Esophagus (tissue), 2 donors: ENCODE results near the gene HYOU1. TPM values are rescaled to one million over a fixed set of nuclear protein-coding genes. Genes with fewer than 3 reads are reported as not detected.
"Not testable (repeated sequence)": the region's sequence is repeated elsewhere in the genome, so short reads cannot be mapped to it uniquely, and the experiment has no call there.

Experiments used
- H3K27ac ChIP-seq, 2 donors: one replicate each; pipeline ENCODE4 v1.5.1; 2013; ENCODE audit warnings: low read depth in 2 of 2, mild to moderate bottlenecking in 2 of 2, inconsistent platforms in 1 of 2, low read length in 1 of 2, moderate library complexity in 1 of 2
- H3K27me3 ChIP-seq, 2 donors: one replicate each; pipeline ENCODE4 v1.6.1; 2013; ENCODE audit warnings: low read length in 2 of 2, control low read depth in 1 of 2, mild to moderate bottlenecking in 1 of 2; ENCODE audit not compliant: insufficient read depth in 2 of 2, control insufficient read depth in 1 of 2
- H3K36me3 ChIP-seq, 2 donors: one replicate each; pipeline ENCODE4 v1.6.1; 2013; ENCODE audit warnings: low read length in 1 of 2; ENCODE audit not compliant: control insufficient read depth in 2 of 2, insufficient read depth in 2 of 2
- H3K4me1 ChIP-seq, 2 donors: one replicate each; pipeline ENCODE4 v1.6.1; 2013; ENCODE audit warnings: low read length in 1 of 2; ENCODE audit not compliant: control insufficient read depth in 2 of 2, insufficient read depth in 2 of 2
- H3K4me3 ChIP-seq, 2 donors: one replicate each; pipeline ENCODE4 v1.5.1; 2013; ENCODE audit warnings: low read length in 2 of 2, mild to moderate bottlenecking in 2 of 2, low read depth in 1 of 2, moderate library complexity in 1 of 2
- H3K9me3 ChIP-seq, 2 donors: one replicate each; pipeline ENCODE4 v1.6.1; 2013; ENCODE audit warnings: mild to moderate bottlenecking in 2 of 2, low read depth in 1 of 2, low read length in 1 of 2, moderate library complexity in 1 of 2; ENCODE audit not compliant: control insufficient read depth in 2 of 2, insufficient read depth in 1 of 2
- WGBS, 2 donors: extraction: QIAGEN DNeasy Blood & Tissue Kit; methylation state at CpG; one replicate each; pipeline ENCODE4 v1.1.7; 2013; 5-methylcytosine and 5-hydroxymethylcytosine counted together
- polyA plus RNA-seq, 2 donors: library from polyadenylated mRNA; stranded (reverse); fragments of 200-250 nt; gene quantifications; one replicate each; pipeline ENCODE4 v1.2.3, GENCODE V29; 2013
- donor health status: healthy with polysubstance abuse.
- donor health status: Bipolar disorder and iron deficiency.

HYOU1 gene, protein sequence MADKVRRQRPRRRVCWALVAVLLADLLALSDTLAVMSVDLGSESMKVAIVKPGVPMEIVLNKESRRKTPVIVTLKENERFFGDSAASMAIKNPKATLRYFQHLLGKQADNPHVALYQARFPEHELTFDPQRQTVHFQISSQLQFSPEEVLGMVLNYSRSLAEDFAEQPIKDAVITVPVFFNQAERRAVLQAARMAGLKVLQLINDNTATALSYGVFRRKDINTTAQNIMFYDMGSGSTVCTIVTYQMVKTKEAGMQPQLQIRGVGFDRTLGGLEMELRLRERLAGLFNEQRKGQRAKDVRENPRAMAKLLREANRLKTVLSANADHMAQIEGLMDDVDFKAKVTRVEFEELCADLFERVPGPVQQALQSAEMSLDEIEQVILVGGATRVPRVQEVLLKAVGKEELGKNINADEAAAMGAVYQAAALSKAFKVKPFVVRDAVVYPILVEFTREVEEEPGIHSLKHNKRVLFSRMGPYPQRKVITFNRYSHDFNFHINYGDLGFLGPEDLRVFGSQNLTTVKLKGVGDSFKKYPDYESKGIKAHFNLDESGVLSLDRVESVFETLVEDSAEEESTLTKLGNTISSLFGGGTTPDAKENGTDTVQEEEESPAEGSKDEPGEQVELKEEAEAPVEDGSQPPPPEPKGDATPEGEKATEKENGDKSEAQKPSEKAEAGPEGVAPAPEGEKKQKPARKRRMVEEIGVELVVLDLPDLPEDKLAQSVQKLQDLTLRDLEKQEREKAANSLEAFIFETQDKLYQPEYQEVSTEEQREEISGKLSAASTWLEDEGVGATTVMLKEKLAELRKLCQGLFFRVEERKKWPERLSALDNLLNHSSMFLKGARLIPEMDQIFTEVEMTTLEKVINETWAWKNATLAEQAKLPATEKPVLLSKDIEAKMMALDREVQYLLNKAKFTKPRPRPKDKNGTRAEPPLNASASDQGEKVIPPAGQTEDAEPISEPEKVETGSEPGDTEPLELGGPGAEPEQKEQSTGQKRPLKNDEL
- 10 to 100 TPM; 32.9 to 39.1 TPM for polyA plus RNA-seq

DNA sequence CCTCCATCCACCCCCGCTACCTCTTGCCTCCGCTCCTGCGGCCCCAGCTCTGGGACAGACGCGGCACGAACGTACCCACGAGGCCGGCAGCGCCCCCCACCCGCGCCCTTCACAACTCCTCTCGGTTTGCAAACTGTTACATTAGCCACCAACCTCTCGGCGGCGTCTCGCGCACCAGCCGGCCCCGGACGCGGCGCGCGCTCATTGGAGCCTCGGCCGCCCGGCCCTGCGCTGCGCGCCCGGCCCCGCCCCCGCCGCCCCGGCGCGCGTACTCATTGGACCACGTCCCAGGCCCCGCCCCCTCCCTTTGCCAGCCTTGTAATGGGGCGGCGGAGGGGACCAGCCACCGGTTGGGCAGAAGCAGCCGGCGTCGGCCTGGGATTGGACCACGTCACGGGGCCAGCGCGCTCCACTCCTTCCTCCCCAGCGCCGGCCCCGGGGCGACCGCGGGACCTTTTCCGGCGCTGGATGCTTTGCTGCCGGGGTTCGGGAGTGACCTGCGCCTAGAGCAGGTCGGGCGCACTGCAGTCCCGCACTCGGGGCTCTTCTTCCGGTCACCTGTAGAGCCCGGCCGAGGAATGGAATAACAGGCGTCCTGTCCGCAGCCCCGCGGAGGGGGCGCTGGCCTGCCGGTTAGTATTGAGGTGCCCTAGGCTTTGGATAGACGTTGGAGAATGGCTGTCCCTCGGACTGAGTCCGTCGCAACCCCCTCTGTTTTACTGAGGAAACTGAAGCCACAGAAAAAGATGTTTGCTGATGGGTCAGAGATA is at the start of gene HYOU1:
TSS of gene HYOU1 (minus strand) at position 206 of the 770 bp plus-strand sequence. CDS start 1,045 bp downstream, outside the sequence.
- Histone ChIP-seq H3K4me1 (peaks cover 0 to 10% of the 10 kb centered on the region in 2 donors), H3K4me3 (peak within 1 kb of the TSS; percentile 85 to 92), H3K9me3 (no peaks in the 10 kb centered on the region), H3K27ac (peak within 1 kb of the TSS; percentile 92 to 94), H3K27me3 (no peaks in the 10 kb centered on the region), H3K36me3 (peaks cover 13 to 29% of the 10 kb centered on the region in 2 donors)
- 0 to 1% methylated on average over 64 to 79 of the region's 79 CpGs for WGBS, 2 donors

DNA sequence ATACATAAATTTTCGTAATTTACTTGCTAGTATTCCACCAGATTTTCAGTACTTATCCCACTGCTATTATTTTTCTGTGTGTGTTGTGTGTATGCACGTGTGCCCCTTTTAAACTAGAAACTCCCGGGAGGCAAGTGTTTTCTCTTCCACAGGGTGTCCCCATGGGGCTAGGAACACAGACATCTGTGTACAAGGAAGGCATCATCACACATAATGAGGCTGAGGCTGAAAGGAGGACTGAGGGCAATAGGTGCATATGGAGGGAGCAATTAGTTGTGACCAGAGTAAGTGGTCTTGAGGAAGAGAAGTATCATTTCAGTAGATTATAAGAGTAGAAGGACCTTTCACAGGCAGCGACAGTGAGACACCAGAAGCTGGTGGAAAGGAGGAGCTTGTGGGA is 46.8 kb upstream of the HYOU1 start:
- no peaks in the 10 kb centered on the region for H3K9me3 ChIP-seq
- 59% methylated on average over 4 of the region's 4 CpGs for WGBS, 2 donors
- H3K27ac ChIP-seq: no peak overlapping the region
- no peaks in the 10 kb centered on the region for H3K27me3 ChIP-seq
- no peak overlapping the region for H3K4me3 ChIP-seq
- peaks cover 5 to 13% of the 10 kb centered on the region in 2 donors for H3K4me1 ChIP-seq
- H3K36me3 ChIP-seq: no peaks in the 10 kb centered on the region

DNA sequence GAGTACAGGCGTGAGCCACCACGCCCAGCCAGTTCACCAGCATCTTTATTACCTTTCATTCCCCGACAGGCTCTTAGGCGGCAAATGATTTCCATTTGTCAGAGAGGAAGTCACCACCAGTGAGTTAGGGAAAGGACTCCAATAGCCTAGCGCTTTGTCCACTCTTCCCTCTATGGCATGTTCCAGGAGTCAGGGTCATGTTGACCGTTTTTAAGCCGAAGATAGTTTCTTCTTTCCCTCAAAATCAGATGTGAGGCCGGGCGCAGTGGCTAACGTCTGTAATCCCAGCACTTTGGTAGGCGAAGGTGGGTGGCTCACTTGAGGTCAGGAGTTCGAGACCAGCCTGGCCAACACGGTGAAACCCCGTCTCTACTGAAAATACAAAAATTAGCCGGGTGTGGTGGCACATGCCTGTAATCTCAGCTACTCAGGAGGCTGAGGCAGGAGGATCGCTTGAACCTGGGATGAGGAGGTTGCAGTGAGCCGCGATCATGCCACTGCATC is 46.2 kb upstream of the HYOU1 start:
- H3K4me3 ChIP-seq, H3K36me3 ChIP-seq, H3K9me3 ChIP-seq, H3K27me3 ChIP-seq, H3K4me1 ChIP-seq: not testable (repeated sequence)
- H3K27ac ChIP-seq: peak overlapping the region; percentile 97 to 99
- WGBS, 2 donors: 77 to 83% methylated on average over 18 of the region's 18 CpGs

DNA sequence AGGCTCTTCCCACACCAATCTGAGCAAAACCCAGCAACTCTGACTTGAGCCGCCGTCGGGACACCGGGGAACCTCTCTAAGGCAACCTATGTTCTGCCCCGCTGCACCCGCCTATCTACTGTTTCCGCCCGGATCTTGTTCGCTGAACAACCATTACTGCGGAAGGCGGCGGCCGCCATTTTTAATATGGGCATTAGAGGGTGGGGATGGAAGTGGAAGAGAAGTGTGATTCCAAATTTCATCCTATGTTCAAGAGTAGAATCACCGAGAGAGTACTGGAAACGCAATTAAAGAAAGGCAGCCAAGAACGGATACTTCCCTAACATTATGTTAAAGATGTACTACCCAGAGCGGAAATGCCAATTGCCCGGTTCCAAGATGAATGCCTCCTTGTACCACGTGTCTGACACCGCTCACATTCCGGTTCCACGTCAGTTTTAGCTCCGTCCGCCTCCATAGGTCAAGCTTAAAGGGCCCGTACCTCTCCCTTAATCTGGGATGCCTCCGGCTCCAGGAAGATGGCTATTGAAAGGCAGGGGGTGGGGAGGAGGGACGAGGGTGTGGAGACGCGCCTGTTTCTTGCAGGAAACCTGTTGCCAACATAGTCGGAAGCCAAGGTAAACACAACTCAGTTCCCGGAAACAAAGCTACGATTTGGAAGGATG is 44.9 kb upstream of the HYOU1 start, which contains the start of gene DPAGT1:
TSS of gene DPAGT1 (minus strand) at position 95 of the 665 bp plus-strand sequence. CDS start 198 bp downstream, outside the sequence.
- Histone ChIP-seq H3K4me1 (peaks cover 2 to 7% of the 10 kb centered on the region in 2 donors), H3K9me3 (no peaks in the 10 kb centered on the region), H3K27me3 (no peaks in the 10 kb centered on the region), H3K27ac (peak within 1 kb of the TSS; percentile 97 to 99), H3K36me3 (peaks cover 9 to 11% of the 10 kb centered on the region in 2 donors), H3K4me3 (peak within 1 kb of the TSS; percentile 76 to 87)
- 0% methylated on average over 32 of the region's 32 CpGs for WGBS, 2 donors

DNA sequence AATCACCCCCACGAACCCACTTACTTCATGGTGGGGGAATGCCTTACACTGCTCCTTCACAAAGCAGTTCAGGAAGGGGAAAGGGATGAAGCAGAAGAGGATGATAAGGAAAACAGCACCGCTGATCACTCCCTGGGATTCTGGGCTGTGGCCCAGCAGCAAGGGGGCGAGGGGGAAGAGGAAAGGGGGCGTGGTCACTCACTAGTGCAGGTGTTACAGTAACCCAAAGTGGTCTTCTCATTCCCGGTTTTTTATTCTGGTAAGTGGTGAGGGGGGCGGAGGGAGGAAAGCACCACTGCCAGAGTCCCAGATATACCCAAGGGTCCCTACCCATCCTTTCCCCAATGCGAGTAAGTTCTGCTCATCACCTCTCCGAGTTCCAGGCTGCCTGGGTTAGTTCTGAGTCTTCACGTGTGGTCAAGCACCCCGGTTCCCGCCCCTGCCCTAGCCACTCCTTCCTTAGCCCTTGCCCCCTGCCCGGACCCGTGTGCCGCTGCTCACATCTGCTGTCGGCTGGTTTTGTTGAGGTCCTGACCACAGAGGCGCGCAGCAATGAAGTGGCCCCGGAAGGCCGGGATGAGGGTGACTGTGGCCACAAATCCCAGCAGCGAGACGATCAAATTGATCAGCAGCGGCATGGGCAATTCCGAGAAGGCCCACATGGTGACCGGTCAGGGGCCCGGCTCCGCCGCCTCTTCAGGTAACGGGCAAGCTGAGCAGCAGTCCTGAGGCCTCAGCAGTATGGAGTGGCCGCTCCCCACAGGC is 44.2 kb upstream of the HYOU1 start:
- no peaks in the 10 kb centered on the region for H3K9me3 ChIP-seq
- peak overlapping the region; percentile 76 to 87 for H3K4me3 ChIP-seq
- H3K4me1 ChIP-seq: peaks cover 2 to 3% of the 10 kb centered on the region in 2 donors
- H3K27me3 ChIP-seq: no peaks in the 10 kb centered on the region
- WGBS, 2 donors: 2% methylated on average over 28 to 29 of the region's 29 CpGs
- H3K27ac ChIP-seq: peak overlapping the region; percentile 97 to 99
- H3K36me3 ChIP-seq: peaks cover 11 to 15% of the 10 kb centered on the region in 2 donors

DNA sequence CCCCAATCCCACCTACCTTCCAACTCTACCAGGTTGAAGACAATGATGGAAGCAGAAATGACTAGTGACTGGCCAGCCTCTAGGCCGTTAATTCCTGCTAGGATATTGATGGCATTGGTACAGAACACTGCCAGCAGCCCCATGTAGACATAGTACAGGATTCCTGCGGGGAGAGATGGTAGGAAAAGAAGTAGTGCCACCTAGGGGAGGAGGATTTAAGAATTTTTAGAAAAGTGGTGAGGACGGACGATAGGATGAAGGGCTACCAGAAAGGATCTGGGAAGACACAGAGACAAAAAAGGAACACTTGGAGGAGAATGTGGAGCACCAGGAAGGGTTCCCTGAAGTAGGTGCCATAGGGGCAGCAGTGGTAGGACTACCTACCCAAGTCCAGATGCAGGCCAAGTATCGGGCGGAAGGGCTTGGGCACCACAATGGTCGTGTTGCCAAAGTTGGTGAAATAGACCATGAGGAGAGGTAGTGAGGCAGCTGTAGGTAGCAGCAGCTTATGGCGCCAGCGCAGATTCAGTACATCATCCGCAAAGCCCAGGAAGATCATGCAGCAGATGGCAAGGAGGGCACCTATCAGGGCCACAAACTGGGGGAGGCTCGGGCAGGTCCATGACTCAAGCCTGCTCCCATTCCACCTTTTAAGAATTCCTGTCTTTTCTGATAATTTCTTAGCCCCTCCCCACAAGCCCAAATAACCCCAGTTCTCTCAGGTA is 43.4 kb upstream of the HYOU1 start:
- peak overlapping the region in 1 of 2 donors; percentile 13 for H3K27ac ChIP-seq
- H3K27me3 ChIP-seq: no peaks in the 10 kb centered on the region
- WGBS, 2 donors: 36 to 44% methylated on average over 11 of the region's 11 CpGs
- H3K36me3 ChIP-seq: peaks cover 11 to 15% of the 10 kb centered on the region in 2 donors
- peaks cover 2 to 3% of the 10 kb centered on the region in 2 donors for H3K4me1 ChIP-seq
- H3K9me3 ChIP-seq: no peaks in the 10 kb centered on the region
- peak overlapping the region; percentile 76 to 87 for H3K4me3 ChIP-seq

DNA sequence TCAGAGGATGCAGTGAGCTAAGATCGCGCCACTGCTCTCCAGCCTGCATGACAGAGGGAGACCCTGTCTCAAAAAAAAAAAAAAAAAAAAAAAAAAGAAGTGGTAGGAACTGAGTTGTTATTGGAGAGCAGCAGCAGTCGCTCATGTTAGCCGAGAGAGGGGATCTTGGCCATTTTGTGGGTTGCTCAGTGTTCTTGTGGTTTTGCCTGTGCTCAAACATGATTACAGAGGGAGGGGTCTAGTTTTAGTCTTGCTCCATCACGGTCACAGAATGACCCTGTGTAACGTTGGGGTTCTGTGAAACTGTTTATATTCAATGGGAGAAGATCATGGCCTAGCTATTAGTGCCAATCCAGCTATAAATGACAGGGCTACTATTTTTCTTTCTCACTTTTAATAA is 42.7 kb upstream of the HYOU1 start:
- Histone ChIP-seq H3K36me3 (peaks cover 11 to 15% of the 10 kb centered on the region in 2 donors), H3K27me3 (no peaks in the 10 kb centered on the region), H3K9me3 (no peaks in the 10 kb centered on the region), H3K27ac (no peak overlapping the region), H3K4me1 (peaks cover 2 to 3% of the 10 kb centered on the region in 2 donors), H3K4me3 (no peak overlapping the region)
- 71% methylated on average over 6 of the region's 6 CpGs for WGBS, 2 donors
